GM12891 (cell line): ENCODE results near the gene ENTPD2. TPM values are rescaled to one million over a fixed set of nuclear protein-coding genes. Genes with fewer than 3 reads are reported as not detected.
A peak's percentile ranks its signal among the peaks of the same experiment; 100 is the strongest.

Source experiments
- DNase-seq: peaks from one replicate; pipeline ENCODE4 v3.0.0; 2011; ENCODE audit warnings: low spot score; ENCODE audit not compliant: insufficient read length
- FAIRE-seq: peaks from 2 replicates; lab custom pipeline; 2011; peaks lifted over from hg19 to GRCh38; lab: Jason Lieb, UNC
- PAX5 ChIP-seq: IDR thresholded peaks from 2 replicates; pipeline ENCODE4 v1.6.1; 2011; ENCODE audit warnings: low read length, moderate library complexity, mild to moderate bottlenecking; ENCODE audit not compliant: insufficient read depth, severe bottlenecking
- POLR2A ChIP-seq: IDR thresholded peaks from 2 replicates; pipeline ENCODE4 v1.6.1; 2011; ENCODE audit warnings: low read depth, low read length, control low read depth
- POLR2AphosphoS5 ChIP-seq: IDR thresholded peaks from 2 replicates; pipeline ENCODE4 v1.6.1; 2011; ENCODE audit warnings: low read depth, low read length, control low read depth
- POU2F2 ChIP-seq: IDR thresholded peaks from 2 replicates; pipeline ENCODE4 v1.6.1; 2011; ENCODE audit warnings: low read depth, mild to moderate bottlenecking, control low read depth, low read length, moderate library complexity
- SPI1 ChIP-seq: IDR thresholded peaks from 2 replicates; pipeline ENCODE4 v1.6.1; 2011; ENCODE audit warnings: low read depth, low read length, control low read depth
- TAF1 ChIP-seq: IDR thresholded peaks from 2 replicates; pipeline ENCODE4 v1.6.1; 2011; ENCODE audit warnings: low read depth, low read length, control low read depth
- polyA plus RNA-seq: library from polyadenylated mRNA; unstranded; fragments of >200 nt; gene quantifications from one replicate; pipeline ENCODE4 v1.2.1, GENCODE V29; 2012; ENCODE audit warnings: low read depth, missing spikeins, inconsistent platforms; ENCODE audit not compliant: missing spikeins

Gene ENTPD2
- 5.7 TPM for polyA plus RNA-seq

DNA sequence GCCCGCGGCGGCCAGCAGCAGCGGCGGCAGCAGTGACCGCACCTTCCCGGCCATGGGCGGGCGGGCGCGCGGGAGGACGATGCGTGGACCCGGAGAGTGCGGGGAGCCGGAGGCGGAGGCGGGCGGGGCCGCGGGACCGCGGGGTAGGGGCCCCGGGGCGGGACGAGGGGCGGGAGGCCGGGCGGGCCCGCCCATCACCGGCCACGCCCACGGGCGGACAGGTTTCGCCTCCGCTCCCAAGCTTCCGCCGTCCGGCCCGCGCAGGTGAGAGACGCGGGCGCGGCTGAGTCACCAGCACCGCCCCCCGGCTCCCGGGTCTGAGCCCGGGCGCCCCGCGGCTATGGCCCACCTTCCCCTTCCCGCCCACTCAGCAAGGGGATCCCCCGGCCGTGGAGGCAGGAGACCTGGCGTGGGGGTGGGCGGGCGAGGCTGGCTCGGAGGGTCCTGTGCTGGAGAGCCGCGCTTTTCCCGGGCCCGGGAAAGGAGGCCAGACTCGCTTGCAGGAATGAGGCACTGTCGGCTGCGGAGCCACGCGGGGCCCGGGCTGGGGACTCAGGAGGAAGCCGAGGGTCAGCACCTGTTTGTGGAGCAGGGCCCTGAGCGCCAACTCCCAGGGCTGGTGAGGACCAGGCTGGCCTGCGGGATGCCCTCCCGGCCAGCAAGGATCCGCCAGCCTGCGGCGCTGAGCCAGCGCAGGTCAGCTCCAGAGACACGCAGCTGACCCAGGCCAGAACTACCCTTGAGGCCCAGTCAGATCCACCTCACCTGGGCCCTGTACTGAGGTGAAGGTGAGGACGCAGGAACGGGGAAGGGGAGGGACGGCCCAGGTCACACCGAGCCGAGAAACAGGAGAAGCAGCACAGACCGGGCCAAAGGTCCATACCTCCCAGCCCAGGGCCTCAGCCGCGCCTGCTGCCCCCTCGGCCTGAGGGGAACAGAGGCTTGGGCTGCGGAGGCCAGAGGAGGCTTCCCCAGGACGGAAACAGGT is at the start of gene ENTPD2:
TSS of gene ENTPD2 (minus strand) at position 118 of the 988 bp plus-strand sequence. CDS start at position 54, 64 bp downstream.
- no peak for TF ChIP-seq POLR2AphosphoS5
- no peak for TF ChIP-seq POLR2A
- TF ChIP-seq SPI1: no peak
- TF ChIP-seq TAF1: no peak
- no peak for TF ChIP-seq PAX5
- TF ChIP-seq POU2F2: no peak
- DNase-seq: no peak
- no peak for FAIRE-seq

DNA sequence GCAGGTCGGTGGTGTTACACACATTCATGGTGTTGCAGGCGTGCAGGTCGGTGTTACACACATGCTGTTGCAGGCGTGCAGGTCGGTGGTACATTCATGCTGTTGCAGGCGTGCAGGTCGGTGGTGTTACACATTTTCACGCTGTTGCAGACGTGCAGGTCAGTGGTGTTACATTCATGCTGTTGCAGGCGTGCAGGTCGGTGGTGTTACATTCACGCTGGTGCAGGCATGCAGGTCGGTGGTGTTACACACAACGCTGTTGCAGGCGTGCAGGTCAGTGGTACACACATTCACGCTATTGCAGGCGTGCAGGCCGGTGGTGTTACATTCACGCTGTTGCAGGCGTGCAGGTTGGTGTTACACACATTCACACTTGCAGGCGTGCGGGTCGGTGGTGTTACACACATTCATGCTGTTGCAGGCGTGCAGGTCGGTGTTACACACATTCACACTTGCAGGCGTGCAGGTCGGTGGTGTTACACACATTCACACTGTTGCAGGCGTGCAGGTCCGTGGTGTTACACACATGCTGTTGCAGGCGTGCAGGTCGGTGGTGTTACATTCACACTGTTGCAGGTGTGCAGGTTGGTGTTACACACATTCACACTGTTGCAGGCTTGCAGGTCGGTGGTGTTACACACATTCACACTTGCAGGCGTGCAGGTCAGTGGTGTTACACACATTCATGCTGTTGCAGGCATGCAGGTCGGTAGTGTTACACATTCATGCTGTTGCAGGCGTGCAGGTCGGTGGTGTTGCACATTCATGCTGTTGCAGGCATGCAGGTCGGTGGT is 49.5 kb upstream of the ENTPD2 start:
- DNase-seq: no peak
- TF ChIP-seq SPI1: no peak
- TF ChIP-seq TAF1: no peak
- no peak for TF ChIP-seq POU2F2
- no peak for TF ChIP-seq POLR2A
- TF ChIP-seq POLR2AphosphoS5: no peak
- TF ChIP-seq PAX5: no peak
- peak; percentile 23 for FAIRE-seq

DNA sequence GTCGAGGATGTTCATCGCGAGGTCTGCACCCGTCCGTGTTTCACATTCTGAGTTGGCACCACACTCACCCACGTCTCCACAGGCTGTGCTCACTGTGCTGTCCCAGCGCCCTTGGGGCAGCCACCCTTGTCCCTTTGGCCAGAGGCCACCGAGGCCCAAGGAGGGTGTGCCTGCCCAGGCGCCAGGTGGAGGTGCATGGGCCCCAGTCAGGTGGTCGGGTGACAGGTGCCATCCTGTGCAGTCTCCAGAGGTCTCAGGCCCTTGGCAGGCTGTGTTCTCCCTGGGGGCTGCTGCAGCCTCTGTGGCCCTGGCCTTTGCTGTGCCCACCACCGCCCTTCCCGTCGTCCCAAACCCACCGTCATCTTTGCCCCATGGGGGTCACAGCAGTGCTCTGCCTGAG is 45.4 kb upstream of the ENTPD2 start:
- no peak for DNase-seq
- no peak for FAIRE-seq
- TF ChIP-seq POU2F2 (no peak), POLR2A (no peak), PAX5 (no peak), TAF1 (no peak), SPI1 (no peak), POLR2AphosphoS5 (no peak)

DNA sequence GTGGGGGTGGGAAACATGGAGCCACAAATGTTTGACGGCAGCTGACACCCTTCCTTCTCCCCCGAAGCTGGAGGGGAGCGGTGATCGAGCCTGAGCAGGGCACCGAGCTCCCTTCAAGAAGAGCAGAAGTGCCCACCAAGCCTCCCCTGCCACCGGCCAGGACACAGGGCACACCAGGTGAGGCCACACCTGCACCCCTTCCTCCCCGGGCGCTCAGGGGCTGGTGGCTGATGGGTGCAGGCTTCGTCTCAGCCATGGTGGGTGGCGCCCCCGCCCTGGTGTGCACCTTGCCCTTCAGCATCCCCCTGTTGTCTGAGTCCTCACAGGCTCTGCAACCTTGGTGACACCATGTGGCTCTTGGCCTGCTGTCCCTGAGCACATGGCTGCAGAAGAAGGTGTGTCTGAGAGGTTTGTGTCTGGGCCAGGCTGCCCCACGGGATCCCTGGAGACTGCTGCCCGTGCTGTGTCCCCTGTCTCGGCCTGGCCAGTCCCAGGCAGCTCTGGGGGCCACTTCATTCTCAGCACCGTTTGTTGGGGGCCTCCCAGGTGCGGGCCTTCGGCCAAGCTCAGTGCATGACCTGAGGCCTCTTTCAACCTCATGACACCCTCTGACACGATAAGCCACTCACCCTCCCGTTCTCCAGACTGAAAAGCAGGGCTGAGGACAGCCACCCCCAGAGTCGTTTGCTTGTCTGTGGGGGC is 44.1 kb upstream of the ENTPD2 start:
- TF ChIP-seq POLR2A (no peak), TAF1 (no peak), SPI1 (no peak), PAX5 (no peak), POU2F2 (no peak), POLR2AphosphoS5 (no peak)
- DNase-seq (no peak), FAIRE-seq (no peak)

DNA sequence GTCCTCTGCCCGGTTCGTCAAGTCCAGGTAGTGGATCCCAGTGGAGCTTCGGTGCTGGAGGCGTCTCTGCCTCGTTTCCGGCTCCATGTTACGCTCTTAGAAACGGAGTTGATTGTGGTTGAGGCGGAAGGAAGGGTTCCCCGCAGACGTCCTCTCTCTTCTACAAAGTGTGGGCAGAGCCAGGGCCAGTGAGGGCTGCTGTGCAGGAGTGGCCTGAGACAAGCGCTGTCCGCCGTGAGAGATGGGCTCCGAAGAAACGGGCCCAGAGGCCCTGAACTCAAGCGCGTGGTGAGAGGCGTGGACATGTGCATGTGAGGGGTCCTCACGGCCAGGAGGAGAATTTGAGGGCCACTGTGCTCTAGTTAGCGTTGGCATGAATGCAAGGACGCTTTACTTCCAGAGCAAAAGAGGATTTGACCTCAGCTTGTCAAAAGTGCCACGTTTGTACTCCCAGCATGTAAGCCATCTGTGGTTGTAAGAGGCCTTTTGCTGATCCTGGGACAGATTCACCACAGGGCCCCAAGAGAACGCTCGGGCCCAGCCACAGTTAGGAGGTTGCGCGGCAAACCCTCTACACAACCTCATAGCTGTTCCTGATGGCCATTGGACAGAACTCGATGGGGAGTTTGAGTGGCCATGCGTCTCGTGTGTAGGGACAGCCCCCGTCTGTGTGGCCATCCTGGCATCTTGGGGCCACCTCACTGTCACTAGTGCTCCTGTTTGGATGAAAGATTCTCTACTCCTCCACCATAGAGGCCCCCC is 43.1 kb upstream of the ENTPD2 start:
- DNase-seq (no peak), FAIRE-seq (no peak)
- TF ChIP-seq POU2F2: no peak
- no peak for TF ChIP-seq POLR2AphosphoS5
- no peak for TF ChIP-seq PAX5
- TF ChIP-seq SPI1: no peak
- TF ChIP-seq TAF1: no peak
- no peak for TF ChIP-seq POLR2A

DNA sequence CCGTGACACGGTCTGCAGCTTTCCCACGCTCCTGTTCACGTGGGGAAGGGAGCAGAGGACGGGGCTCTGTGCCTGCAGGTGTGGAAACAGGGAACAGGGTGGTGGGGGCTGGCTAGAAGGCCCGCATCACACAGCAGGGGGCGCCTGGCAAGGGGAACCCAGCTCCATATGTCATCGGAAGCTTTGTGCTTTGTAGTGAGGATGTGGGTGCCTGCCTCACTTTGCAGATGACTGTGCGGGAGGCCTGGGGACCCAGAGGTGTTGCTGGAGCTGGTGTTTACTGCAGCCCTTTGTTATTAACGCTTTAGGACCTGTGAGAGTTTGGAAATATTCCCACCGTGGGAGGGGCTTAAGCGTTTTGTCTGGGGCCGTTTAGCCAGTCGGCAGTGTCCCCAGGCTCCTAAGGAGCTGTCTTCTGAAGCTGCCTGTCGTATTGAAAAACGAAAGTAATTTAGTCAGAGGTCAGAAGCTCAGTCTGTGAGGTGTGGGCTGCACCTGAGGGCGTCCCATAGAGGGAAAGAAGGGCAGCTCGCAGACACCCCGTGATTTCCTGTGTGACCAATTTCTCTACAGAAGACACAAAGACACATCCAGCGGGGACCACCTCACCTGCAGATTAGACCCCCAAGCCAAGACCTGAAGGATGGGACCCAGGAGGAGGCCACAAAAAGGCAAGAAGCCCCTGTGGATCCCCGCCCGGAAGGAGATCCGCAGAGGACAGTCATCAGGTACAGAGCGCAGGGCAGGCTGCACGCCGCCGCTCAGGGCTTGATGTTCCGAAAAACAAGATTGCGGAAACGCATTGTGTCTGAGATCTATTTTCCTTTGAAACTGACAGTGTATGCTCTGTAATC is 42.0 kb upstream of the ENTPD2 start:
- FAIRE-seq: peak; percentile 87
- peak; percentile 65 for DNase-seq
- TF ChIP-seq TAF1 (no peak), POLR2AphosphoS5 (no peak), POU2F2 (0 out of 2 replicates have a peak, but pooled peaks have one; percentile 21), POLR2A (no peak), SPI1 (peak; percentile 68)

DNA sequence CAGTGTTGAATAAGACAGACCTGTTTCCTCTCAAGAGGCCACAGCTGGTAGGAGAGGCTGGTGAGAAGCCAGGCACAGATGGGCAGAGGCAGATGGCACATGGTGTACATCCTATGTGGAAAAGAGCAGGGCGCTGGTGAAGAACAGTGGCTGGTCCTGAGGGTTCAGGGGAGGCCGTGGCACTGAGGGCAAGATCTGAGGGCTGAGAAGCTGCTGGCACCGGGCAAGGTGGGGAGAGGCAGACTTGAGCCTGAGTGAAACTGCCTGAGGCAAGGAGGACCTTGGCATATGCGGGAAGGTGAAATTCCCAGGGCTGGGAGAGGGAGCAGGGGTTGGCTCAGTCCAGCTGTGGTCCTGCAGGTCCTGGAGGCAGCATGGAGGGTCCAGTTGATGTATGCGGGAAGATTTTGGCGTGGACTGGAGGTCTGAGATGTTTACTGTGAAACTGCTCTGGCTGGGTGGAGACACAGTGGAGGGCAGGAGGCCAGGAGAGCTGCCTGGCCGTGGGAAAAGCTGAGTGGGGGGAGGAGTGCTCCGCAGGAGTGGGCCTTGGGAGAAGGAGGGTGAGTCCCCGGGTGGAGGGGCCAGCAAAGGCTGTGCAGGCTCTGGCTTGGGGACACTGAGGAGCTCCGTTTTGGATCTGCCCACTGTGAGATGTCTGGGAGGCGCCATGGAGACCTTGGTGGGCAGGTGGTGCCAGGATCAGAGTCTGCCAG is 35.5 kb upstream of the ENTPD2 start:
- TF ChIP-seq PAX5 (no peak), TAF1 (no peak), POU2F2 (no peak), POLR2AphosphoS5 (no peak), POLR2A (no peak), SPI1 (no peak)
- DNase-seq (no peak), FAIRE-seq (no peak)
